Left cardiac atrium (tissue), 4 donors: ENCODE measurements around the gene OBP2A. TPM values are rescaled to one million over a fixed set of nuclear protein-coding genes. Genes with fewer than 3 reads are reported as not detected.

Source experiments
- ATAC-seq, 2 donors: fragments of 200-7000 bp; cut with Tn5 transposase; one replicate each; pipeline ENCODE4 v1.9.1; 2020; ENCODE audit warnings: mild to moderate bottlenecking in 2 of 2, moderate library complexity in 2 of 2
- DNase-seq: peaks from one replicate; pipeline ENCODE4 v3.0.0-alpha.2; 2020
- intact Hi-C, 2 donors: fragments of 100-400 bp; cut with DNase I; formaldehyde crosslinking; loops; one replicate each; pipeline versions ENCODE4 v1.14.1 to v1.15.1; 2022 to 2023
- total RNA-seq, 2 donors: library from RNA; stranded (reverse); fragmentation: NEBNext Ultra II Directional; extraction: Animal tissue kit (Norgen Biotek cat#: 25700); gene quantifications; one replicate each; pipeline ENCODE4 v1.2.1, GENCODE V29; 2021
- donor health status: DM: no; HTN: yes; CAD: no.
- donor health status: DM: no; HTN: yes; CAD: no; lungs with severe emphysema.
- donor health status: DM: yes; HTN: yes; CAD: no.
- donor health status: Dilated cardiomyopathy.

OBP2A gene
- total RNA-seq, 2 donors from 2014 or later: not detected

GRCh38 chr9:135587658-135588057 lies 41.7 kb downstream of the OBP2A start:
- intact Hi-C loops: no loop called here
- DNase-seq (no peak), ATAC-seq (no peak)

GRCh38 chr9:135588371-135588770 lies 42.4 kb downstream of the OBP2A start:
- DNase-seq (peak; percentile 12), ATAC-seq (no peak)
- intact Hi-C loops: no loop called here

GRCh38 chr9:135588886-135589595 lies 43.1 kb downstream of the OBP2A start:
- DNase-seq (no peak), ATAC-seq (no peak)
- intact Hi-C loops: no loop called here

- no peak for DNase-seq
- intact Hi-C loops: no loop called here
- no peak for ATAC-seq
Measured at GRCh38 chr9:135589596-135590485, 43.9 kb downstream of the OBP2A start.

- intact Hi-C loops: no loop called here
- no peak for DNase-seq
- no peak for ATAC-seq
Measured at GRCh38 chr9:135590486-135591079, 44.7 kb downstream of the OBP2A start.

- DNase-seq: peak; percentile 10
- no peak for ATAC-seq
- intact Hi-C loops: no loop called here
Measured at GRCh38 chr9:135591506-135592330, 45.8 kb downstream of the OBP2A start.

- intact Hi-C loops: no loop called here
- ATAC-seq (no peak), DNase-seq (no peak)
Measured at GRCh38 chr9:135592331-135592590, 46.3 kb downstream of the OBP2A start.

- DNase-seq (no peak), ATAC-seq (no peak)
- intact Hi-C loops: no loop called here
Measured at GRCh38 chr9:135592625-135593024, 46.7 kb downstream of the OBP2A start.

- intact Hi-C loops: no loop called here
- ATAC-seq: no peak
- no peak for DNase-seq
Measured at GRCh38 chr9:135596211-135596610, 50.3 kb downstream of the OBP2A start.

Other genes with a start within 250 kb of the OBP2A start
- 10 to 100 TPM; 17.5 to 17.6 TPM for gene PPP1R26, start 66.3 kb upstream of the OBP2A start, total RNA-seq
- gene MRPS2, start 45.4 kb upstream of the OBP2A start, total RNA-seq: 10 to 100 TPM; 32.6 to 34.0 TPM
- gene LCN1, start 24.7 kb upstream of the OBP2A start, total RNA-seq: 1 to 10 TPM in 1 of 2 donors, not detected in 1; 2.0 TPM
- gene PAEP, start 15.6 kb downstream of the OBP2A start, total RNA-seq: not detected
- not detected for gene GLT6D1, start 93.4 kb downstream of the OBP2A start, total RNA-seq
- gene LCN9, start 117.2 kb downstream of the OBP2A start, total RNA-seq: not detected
- not detected for gene SOHLH1, start 153.4 kb downstream of the OBP2A start, total RNA-seq
- gene KCNT1, start 156.1 kb downstream of the OBP2A start, total RNA-seq: 1 to 10 TPM in 1 of 2 donors, under 1 TPM in 1; 0.24 to 1.2 TPM